GM19395 (cell line): Measurements from ENCODE around the gene HS6ST3.

Experiments
- ATAC-seq: cut with Tn5 transposase; IDR thresholded peaks from one replicate; pipeline ENCODE4 v1.9.1; 2021; ENCODE audit warnings: mild to moderate bottlenecking, moderate library complexity; ENCODE audit not compliant: unreplicated experiment

HS6ST3 gene

DNA sequence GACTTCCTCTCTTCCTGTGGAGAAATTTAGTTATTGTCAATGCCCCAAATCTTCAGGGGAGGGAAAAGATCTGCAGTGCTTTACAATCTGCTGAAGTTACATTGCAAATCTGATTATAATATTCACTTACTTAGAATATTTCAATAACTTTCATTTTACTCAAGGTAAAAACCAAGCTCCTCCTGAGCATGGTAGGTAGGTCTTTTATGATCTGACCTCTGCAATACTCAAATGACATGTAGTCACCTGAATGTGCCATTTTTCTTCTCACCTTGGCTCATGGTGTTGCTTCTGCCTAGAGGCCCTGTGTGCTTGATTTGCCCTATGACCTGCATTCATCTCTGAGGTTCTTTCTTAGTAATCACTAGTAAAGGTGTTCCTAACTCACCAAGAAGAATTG is 331.4 kb downstream of the HS6ST3 start:
- no peak for ATAC-seq

DNA sequence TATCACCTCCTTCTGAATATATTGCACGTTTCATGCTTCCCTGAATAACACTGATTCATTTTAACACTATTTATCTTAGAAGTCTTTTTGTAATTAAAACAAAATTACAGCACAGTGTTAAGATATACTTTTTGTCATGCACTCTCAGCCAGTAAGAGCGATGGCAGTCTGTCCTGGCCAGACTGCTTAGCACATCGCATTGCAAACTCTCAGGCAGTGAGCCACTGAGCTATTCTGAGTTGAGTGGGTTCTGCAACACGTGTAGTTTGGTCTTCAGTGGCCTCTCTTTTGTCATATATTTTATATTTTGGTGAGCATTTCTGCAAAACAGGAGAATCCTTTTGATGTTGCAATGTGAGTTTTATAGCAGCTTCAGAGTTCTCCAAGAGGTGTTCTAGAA is 332.1 kb downstream of the HS6ST3 start:
- no peak for ATAC-seq

DNA sequence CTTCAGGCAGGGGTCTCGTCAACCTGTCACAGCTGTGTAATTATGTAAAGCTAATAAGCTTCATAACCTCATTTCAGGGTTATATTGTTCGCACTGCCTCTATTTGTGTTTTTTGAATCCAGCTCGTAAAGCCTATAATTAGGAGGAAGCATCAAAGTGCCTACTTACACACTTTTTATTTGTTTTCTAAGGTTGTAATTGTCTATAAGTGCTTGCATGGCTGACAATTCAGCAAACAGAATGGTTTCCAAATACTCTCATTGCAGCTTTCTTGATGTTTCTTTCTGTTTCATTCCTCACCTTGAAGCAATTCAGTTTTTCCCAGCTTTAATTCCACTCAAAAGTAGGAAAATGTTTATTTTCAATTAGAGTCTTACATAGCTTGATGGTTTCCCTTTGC is 336.3 kb downstream of the HS6ST3 start:
- no peak for ATAC-seq

DNA sequence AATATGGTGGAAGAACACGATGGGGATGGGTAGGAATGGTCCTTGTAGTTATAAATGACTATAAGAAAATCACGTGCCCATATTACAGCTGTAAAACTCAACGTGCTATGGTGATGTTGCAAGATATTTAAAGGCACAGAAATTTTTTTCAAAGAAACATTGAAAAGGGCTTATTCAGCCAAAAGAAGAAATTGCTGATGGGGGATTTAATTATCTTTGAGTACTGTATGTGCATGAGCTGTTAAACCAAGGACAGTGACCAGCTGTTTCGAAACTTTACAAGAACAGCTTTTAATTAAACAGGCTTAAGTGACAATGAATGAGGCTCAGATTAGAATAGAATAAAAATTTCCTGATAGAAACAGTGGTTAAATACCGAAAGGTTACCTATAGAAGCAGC is 339.0 kb downstream of the HS6ST3 start:
- no peak for ATAC-seq

DNA sequence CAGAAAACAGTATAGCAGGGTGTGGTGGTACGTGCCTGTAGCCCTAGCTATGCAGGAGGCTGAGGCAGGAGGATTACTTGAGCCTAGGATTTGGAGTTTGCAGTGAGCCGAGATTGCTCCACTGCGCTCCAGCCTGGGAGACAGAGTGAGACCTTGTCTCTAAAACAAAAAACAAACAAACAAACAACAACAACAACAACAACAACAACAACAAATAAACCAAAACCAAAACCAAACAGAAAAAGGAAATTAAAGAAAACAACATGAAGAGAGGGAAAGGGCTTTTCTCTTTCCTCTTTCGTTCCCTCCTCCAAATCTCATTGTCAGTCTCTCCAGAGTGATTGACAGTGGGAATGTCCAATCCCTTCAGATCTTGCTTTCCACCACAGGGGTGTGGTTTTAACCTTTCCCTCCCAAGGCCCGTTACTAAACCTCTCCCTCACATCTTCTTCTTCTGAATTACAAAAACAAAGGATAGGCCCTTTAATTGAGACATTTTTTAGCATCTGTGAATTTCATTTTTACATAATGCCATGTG is 341.2 kb downstream of the HS6ST3 start:
- no peak for ATAC-seq

DNA sequence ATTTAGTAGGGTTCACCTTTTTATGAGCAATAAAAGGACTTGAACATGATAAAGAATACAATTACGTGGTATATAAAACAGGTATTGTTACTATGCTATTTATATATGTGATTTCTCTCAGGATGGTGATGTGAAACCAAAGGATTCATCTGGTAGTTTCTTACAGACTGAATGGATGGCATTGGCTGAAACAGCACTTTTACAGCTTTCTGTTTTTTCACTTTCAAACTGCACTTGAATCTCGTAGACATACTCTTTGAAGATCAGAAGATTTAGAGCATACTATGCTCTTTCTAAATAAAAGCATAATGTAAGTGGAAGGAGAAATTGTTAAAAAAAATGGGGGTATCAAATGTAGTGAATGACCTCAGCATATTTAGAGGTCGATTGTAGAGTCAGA is 354.8 kb downstream of the HS6ST3 start:
- ATAC-seq, result no peak

DNA sequence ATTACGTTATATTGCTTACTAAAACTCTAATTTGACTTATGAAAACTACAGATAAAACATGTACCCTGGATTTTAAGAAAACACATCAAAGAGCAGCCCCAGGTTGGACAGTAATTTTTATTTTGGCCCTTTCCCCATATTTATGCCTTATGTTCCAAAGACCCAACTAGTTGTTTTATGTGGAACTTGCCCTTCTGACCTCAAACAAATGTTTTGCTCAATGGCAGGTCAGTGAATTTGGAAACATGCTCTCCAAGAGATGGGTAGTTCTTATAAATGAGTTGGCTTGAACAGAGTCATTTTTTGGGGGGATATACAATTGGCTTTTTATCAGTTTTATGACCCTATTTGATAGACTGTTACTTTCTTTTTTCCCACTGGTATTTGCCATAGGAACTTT is 360.0 kb downstream of the HS6ST3 start:
- no peak for ATAC-seq

DNA sequence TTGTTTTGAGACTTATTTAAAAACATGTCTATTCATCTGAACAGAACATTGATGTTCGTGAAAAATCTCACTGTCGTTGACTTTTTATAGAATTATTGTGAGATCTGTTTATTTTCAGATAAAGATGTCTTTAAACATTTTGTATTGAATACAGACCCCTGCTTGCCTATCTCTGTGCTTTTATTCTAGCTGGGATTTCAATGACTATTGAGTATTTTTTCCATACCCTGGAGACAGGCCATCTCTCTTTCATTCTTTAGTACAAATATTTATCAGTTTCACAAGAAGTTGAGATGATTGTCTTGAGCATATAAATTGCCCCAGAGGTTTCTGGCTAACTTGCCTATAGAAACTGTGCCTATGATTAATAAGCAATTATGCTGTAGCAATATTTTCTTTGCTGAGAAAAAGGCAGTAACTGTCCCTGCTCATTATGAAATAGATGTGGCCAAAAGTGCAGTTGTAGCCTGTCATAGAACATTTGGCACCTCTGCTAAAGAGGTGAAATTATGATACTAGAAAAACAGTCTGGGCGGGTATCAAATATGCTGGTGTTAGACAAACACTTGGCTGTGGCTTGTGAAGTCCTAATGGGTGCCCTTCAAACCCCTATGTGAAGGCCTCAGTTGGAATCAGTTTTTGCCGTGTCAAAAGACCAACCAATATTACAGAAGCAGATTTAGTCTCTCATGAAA is 360.6 kb downstream of the HS6ST3 start:
- no peak for ATAC-seq

DNA sequence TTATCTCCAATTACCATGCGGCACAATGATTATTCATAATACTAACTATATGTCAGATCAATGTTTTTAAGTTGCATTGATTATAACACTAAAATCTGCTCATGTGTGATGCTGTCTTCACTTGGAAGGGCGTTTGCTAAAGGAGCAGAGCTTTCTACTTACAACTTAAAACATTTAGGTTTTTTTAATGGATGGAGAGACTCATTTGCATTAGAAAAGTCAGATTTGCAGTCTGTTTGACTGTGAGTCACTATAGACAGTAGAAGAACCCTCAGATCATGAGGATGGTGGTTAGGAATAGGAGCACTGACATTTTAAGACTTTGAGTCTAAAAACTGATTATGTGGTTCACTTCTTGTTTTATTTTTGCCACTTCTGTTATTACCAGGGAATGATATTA is 364.6 kb downstream of the HS6ST3 start:
- no peak for ATAC-seq

DNA sequence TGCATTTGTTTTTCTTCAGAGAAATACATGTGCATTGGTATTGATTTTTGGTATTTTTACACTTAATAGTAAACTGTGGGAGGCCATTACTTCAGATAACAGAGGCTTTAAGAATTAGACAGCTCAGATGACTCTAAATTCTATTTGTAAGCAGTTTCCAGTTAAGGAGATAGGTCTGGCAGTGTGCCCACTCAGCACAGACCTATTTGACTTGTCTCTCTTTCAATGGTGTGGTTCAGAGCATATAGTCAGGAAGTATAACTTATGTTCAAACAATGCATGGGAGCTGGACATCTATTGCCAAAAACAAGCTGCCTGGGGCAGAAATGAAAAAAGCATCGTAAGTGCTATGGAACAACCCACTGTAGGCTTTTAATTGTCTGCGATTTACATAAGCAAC is 370.7 kb downstream of the HS6ST3 start:
- no peak for ATAC-seq

DNA sequence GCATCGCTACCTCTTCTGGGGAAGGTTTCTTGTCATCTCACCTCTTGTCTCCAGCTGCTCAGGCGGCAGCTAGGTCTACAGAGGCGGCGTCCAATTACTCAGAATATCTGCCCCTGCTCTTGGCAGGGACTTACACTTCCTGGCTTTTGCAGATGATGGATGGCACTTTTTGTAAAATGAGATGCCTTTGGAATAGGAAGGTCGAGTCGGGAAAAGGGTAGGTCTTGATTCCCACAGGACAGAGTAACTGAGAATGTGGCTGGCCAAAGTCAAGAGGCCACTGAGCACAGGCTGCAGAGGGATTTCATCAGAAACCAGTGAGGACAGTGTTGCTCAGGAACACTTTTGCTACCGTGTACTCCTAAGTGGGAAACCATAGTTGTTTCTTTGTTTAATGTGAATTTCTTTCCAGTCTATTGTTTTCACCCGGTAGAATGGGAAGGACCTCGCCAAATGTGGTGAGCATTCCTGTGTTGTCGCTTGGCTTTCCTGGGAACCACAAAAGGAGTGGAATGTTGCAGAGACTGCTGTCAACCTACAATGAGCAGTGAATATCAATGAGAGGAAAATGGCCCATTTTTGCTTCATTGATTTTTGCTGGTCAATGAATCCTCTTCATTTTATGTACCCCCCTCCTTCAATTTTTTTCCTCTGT is 383.7 kb downstream of the HS6ST3 start:
- ATAC-seq, result no peak

DNA sequence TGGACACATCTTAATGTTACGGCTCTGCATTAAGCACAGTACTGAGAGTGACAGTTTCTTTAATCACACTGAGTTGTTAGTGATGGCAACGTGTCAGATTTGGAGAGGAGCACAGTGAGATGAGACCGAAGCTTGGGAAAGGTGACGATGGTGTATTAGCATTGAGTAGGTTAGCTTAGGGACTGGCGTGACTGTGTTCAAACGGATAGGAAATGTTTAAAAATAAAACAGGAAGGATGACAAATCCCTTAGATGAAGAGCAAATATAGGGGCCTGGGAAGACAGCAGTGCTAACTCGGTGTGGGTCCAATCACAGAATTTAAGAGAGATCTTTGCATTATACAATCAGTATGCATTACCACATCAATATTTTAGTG is 384.3 kb downstream of the HS6ST3 start:
- ATAC-seq, result no peak

DNA sequence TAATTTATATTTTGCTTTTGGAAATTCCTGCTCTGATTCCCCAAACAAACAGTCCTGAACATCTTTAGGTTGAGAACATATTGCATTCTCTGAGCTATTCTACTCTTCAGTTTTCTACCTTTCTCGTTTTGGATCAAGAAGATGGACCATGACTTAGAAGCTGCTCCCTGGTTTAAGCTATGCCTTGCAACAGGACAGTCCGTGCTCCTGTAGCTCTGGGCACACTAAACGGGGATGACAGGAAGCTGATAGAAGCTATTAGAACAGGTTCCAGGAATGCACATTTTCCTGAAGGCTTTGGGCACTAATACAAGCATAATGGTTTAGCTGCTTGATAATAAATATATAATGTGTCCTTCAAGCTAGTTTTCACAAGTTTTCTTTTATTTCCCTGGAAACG is 385.2 kb downstream of the HS6ST3 start:
- no peak for ATAC-seq

DNA sequence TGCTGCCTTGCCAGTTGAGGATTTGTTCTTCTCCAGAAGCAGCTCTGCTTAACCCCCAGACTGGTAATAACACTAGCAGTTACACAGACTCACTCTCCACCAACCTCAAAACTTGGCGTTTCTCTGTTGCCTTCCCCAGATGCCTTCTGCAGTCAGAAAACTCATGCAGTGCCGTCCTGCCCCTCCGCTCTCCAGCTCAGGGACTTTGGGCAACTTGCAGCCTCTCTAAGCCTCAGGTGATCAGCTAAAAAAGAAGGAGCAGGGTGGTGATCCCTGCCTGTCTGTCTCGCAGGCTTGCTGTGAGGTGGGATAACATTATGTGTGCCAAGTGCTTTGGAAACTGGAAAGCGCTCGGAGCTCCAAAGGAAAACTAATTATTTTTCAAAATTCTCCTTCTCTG is 391.6 kb downstream of the HS6ST3 start:
- no peak for ATAC-seq

DNA sequence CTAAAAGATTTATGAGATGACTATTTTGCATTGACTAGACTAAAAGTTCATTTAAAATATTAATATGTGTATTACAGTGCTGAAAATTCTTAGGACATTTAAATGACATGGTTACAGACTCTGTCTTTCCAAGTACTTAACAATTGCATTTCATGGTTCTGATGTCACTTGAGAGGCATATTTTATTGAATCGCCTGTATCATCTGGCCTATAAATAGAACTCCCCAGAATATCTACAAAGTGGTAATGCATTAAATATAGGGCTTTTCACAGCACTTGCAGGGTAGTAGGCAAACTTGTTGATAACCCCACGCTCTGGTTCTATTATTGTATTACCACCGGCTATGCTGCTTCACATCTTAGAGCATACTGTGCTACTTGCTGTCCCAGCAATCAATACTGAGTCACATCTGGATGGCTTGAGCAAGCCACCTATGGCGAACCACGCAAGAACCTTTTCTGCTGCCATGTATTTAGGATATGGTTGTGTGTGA is 400.6 kb downstream of the HS6ST3 start:
- no peak for ATAC-seq

DNA sequence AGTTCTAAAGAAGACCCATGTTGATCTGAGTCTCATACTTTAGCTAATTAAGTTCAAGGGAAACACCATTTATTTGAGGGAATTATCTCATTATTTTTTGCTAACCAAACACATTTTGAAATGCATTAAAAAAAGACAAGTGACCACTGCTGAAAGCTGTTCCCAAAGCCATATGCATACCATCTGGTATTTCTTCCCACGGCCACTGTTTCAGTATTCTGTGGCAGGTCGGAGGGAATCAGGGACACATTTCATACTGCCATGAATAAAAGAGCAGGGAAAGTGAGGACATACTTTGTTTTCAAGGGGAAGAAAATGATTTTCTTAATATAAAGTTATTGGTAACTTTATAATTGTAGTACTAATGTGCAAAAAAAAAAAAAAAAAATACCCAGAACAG is 401.2 kb downstream of the HS6ST3 start:
- no peak for ATAC-seq

DNA sequence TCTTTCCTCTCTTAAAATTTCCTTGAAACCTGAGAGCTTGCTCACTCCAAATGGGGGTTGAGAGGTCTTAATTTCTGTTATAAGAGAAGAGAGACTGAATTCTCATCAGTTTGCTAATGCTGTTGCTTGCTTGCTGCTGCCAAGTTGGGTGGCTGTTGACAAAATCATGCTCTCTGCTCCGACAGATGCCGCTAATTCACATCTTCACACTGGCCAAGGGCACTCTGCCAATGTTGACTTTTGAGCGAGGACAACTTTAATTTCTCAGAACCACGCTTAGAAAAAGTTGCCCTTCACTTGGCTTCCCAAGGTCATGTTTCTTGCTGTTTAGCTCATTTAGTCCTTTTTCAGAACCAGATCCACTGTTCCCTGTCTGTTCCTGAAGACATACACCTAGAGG is 402.9 kb downstream of the HS6ST3 start:
- ATAC-seq, result no peak

DNA sequence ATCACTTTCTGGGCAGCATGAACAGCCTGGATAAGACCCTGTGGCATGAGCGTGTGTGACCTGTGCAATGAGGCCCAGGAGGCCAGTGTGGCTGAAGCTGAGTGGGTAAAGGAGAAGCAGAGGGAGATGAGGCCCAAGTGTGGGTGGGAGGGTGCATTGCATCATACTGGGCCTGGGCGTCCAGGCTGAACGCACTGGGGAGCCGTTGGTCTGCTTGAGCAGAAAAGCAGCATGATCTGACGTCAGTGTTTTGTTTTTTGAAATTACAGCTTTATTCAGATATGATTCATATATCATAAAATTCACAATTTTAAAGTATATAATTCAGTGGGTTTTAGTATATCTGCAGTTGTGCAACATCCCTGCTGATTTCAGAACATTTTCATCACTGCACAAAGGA is 409.7 kb downstream of the HS6ST3 start:
- ATAC-seq, result no peak

DNA sequence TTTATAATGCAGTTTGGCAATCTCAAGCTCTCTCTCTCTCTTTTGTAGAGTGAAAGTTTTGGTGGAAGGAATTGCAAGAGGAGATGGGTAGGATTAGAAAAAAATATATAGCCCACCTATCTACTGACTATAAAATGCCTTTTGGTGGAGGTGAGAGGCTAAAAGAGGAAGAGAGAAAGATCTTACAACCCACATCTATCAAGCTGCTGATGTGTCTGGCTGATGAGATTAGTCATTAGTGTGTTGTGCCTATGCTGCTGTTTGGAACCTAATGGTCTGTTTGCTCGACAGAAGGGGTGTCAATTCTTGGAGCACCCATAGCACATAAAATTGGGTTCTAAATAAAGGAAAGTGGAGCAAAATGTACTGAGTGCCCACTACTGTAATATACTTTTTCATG is 411.0 kb downstream of the HS6ST3 start:
- no peak for ATAC-seq

DNA sequence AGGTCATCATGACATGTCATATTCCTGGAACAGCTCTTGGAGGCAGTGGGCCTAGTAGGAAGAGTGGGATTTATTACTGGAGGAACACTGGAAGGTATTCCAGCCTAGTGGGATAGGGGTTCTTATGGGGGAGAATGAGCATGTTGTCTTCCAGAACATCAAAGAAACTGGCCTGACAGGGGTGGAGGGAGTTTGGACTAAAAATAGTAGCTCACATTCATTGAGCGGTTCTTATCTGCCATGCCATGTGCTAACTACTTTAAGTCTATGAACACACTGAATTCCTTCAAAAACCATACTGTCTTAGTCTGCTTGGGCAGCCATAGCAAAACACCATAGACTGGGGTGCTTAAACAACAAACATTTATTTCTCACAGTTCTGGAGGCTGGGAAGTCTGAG is 413.6 kb downstream of the HS6ST3 start:
- ATAC-seq, result no peak

DNA sequence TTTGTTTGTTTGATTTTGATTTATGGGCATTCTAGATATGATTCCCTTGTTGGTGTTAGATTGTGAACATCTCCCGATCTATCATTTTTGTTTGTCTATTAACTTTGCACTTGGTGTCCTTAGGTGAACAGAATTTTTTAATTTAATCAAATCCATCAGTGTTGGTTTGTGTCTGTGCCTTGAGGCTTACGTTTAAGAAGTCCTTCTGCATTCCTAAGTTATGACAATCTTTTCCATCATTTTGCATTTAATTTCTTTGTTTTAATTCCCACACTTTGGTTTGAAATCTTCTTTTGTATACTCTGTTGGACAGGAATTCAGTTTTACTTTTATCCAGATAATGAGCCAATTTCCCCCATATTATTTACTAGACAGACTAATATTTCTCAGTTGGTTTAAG is 421.7 kb downstream of the HS6ST3 start:
- ATAC-seq, result no peak

DNA sequence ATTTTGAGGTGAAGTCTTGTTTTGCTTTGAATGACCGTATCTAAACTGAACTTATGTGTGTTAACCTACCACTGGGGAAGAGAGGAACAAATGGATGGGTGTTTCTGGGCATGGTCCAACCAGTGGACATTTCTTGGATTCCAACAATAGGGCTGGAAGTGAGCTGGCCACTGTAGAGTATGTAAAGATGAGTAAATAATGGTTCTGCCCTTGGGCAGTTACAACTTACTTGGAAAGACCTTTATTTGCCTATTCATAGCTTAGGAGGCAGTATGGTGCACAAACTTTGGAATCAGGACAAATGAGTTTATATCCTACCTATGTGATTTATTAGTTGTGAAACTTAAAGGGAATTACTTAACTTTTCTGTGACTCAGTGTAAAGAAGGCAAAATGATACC is 429.5 kb downstream of the HS6ST3 start:
- ATAC-seq, result no peak
